HCT116 (cell line): ENCODE data around the gene CACNG8.

Experiments
- TF ChIP-seq, protein P1 (sequence below), 3 experiments: fragments of 200-600 bp in 1 of 3; sonication (generic) in 1 of 3; IDR thresholded peaks in 2 of 3; conservative IDR thresholded peaks in 1 of 3; 2 replicates each; pipeline ENCODE4 v1.5.1; 2012 to 2017; ENCODE audit warnings: low read depth in 2 of 3, low read length in 2 of 3, antibody characterized with exemption in 1 of 3, borderline replicate concordance in 1 of 3, control low read depth in 1 of 3, mild to moderate bottlenecking in 1 of 3, mixed read lengths in 1 of 3, mixed run types in 1 of 3, moderate library complexity in 1 of 3; ENCODE audit not compliant: insufficient read depth in 1 of 3
- TF ChIP-seq, protein P2 (sequence below): IDR thresholded peaks from 2 replicates; pipeline ENCODE4 v1.6.1; 2012
- TF ChIP-seq, protein P3 (sequence below): IDR thresholded peaks from 2 replicates; pipeline ENCODE4 v1.6.1; 2012

DNA sequence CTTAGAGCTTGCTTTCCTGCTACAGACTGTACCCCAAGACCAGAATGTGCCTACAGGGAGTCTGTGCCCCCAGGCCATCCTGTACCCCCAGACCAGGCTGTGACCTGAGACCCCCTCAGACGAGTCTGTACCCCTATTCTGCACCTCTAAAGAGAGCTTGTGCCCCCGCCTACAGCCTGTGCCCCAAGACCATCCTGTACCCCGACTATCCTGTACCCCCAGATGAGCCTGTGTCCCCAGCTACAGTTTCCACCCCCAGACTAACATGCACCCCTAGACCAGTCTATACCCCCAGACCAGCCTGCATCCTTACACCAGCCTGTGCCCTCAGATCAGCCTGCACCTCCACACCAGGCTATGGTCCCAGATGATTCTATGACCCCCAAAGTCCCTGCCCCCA lies 30.7 kb downstream of the CACNG8 start:
- TF ChIP-seq, protein P1, sequence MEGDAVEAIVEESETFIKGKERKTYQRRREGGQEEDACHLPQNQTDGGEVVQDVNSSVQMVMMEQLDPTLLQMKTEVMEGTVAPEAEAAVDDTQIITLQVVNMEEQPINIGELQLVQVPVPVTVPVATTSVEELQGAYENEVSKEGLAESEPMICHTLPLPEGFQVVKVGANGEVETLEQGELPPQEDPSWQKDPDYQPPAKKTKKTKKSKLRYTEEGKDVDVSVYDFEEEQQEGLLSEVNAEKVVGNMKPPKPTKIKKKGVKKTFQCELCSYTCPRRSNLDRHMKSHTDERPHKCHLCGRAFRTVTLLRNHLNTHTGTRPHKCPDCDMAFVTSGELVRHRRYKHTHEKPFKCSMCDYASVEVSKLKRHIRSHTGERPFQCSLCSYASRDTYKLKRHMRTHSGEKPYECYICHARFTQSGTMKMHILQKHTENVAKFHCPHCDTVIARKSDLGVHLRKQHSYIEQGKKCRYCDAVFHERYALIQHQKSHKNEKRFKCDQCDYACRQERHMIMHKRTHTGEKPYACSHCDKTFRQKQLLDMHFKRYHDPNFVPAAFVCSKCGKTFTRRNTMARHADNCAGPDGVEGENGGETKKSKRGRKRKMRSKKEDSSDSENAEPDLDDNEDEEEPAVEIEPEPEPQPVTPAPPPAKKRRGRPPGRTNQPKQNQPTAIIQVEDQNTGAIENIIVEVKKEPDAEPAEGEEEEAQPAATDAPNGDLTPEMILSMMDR (IDR thresholded peaks at IDR 0.05 in 2 of 3, conservative IDR thresholded peaks at IDR 0.05 in 1 of 3; ENCODE audit: borderline replicate concordance in 1 of 3, insufficient read depth in 1 of 3, low read depth in 2 of 3, low read length in 2 of 3): no peak
- TF ChIP-seq, protein P2, sequence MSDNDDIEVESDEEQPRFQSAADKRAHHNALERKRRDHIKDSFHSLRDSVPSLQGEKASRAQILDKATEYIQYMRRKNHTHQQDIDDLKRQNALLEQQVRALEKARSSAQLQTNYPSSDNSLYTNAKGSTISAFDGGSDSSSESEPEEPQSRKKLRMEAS: no peak
- TF ChIP-seq, protein P3, sequence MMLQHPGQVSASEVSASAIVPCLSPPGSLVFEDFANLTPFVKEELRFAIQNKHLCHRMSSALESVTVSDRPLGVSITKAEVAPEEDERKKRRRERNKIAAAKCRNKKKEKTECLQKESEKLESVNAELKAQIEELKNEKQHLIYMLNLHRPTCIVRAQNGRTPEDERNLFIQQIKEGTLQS: no peak
